Measurements from ENCODE around the gene MCU.

The MCU gene

GRCh38 chr10:72757732-72758131 is 65.8 kb downstream of the MCU start:
- TF ChIP-seq REST (IDR thresholded peaks at IDR 0.05; ENCODE audit: insufficient read depth in 1 of 2, low read depth in 2 of 2, low read length in 2 of 2) (no peak), FOXP2 (optimal IDR thresholded peaks at IDR 0.05; ENCODE audit: borderline replicate concordance, extremely low read depth, extremely low read length, insufficient read depth) (no peak), TAF1 (IDR thresholded peaks at IDR 0.05; ENCODE audit: borderline replicate concordance, insufficient read depth, low read length) (no peak), POLR2AphosphoS5 (IDR thresholded peaks at IDR 0.05; ENCODE audit: low read depth, low read length) (no peak), SIN3A (IDR thresholded peaks at IDR 0.05; ENCODE audit: borderline replicate concordance, insufficient read depth, low read length) (no peak)

- TF ChIP-seq REST (IDR thresholded peaks at IDR 0.05; ENCODE audit: insufficient read depth in 1 of 2, low read depth in 2 of 2, low read length in 2 of 2): no peak
- TF ChIP-seq POLR2AphosphoS5 (IDR thresholded peaks at IDR 0.05; ENCODE audit: low read depth, low read length): no peak
- no peak for TF ChIP-seq TAF1 (IDR thresholded peaks at IDR 0.05; ENCODE audit: borderline replicate concordance, insufficient read depth, low read length)
- TF ChIP-seq FOXP2 (optimal IDR thresholded peaks at IDR 0.05; ENCODE audit: borderline replicate concordance, extremely low read depth, extremely low read length, insufficient read depth): no peak
- TF ChIP-seq SIN3A (IDR thresholded peaks at IDR 0.05; ENCODE audit: borderline replicate concordance, insufficient read depth, low read length): no peak
These were observed 67.6 kb downstream of the MCU start for GRCh38 chr10:72759584-72759983.

GRCh38 chr10:72761498-72761897 is 69.6 kb downstream of the MCU start:
- TF ChIP-seq SIN3A (IDR thresholded peaks at IDR 0.05; ENCODE audit: borderline replicate concordance, insufficient read depth, low read length) (no peak), FOXP2 (optimal IDR thresholded peaks at IDR 0.05; ENCODE audit: borderline replicate concordance, extremely low read depth, extremely low read length, insufficient read depth) (no peak), TAF1 (IDR thresholded peaks at IDR 0.05; ENCODE audit: borderline replicate concordance, insufficient read depth, low read length) (no peak), REST (IDR thresholded peaks at IDR 0.05; ENCODE audit: insufficient read depth in 1 of 2, low read depth in 2 of 2, low read length in 2 of 2) (no peak), POLR2AphosphoS5 (IDR thresholded peaks at IDR 0.05; ENCODE audit: low read depth, low read length) (no peak)

GRCh38 chr10:72762042-72762441 is 70.1 kb downstream of the MCU start:
- TF ChIP-seq SIN3A (IDR thresholded peaks at IDR 0.05; ENCODE audit: borderline replicate concordance, insufficient read depth, low read length) (no peak), POLR2AphosphoS5 (IDR thresholded peaks at IDR 0.05; ENCODE audit: low read depth, low read length) (no peak), TAF1 (IDR thresholded peaks at IDR 0.05; ENCODE audit: borderline replicate concordance, insufficient read depth, low read length) (no peak), FOXP2 (optimal IDR thresholded peaks at IDR 0.05; ENCODE audit: borderline replicate concordance, extremely low read depth, extremely low read length, insufficient read depth) (no peak), REST (IDR thresholded peaks at IDR 0.05; ENCODE audit: insufficient read depth in 1 of 2, low read depth in 2 of 2, low read length in 2 of 2) (no peak)

GRCh38 chr10:72763201-72763600 is 71.3 kb downstream of the MCU start:
- no peak for TF ChIP-seq FOXP2 (optimal IDR thresholded peaks at IDR 0.05; ENCODE audit: borderline replicate concordance, extremely low read depth, extremely low read length, insufficient read depth)
- TF ChIP-seq SIN3A (IDR thresholded peaks at IDR 0.05; ENCODE audit: borderline replicate concordance, insufficient read depth, low read length): no peak
- no peak for TF ChIP-seq POLR2AphosphoS5 (IDR thresholded peaks at IDR 0.05; ENCODE audit: low read depth, low read length)
- TF ChIP-seq TAF1 (IDR thresholded peaks at IDR 0.05; ENCODE audit: borderline replicate concordance, insufficient read depth, low read length): no peak
- no peak for TF ChIP-seq REST (IDR thresholded peaks at IDR 0.05; ENCODE audit: insufficient read depth in 1 of 2, low read depth in 2 of 2, low read length in 2 of 2)

All from PFSK-1 (cell line).